GM12878 (cell line): ENCODE results near the gene FITM1. TPM values are rescaled to one million over a fixed set of nuclear protein-coding genes. Genes with fewer than 3 reads are reported as not detected.

Source experiments
- BACH1 ChIP-seq: fragments of 450-650 bp; IDR thresholded peaks from 2 replicates; pipeline ENCODE4 v1.6.1; 2017; ENCODE audit warnings: mild to moderate bottlenecking, borderline replicate concordance
- BCL11A ChIP-seq: IDR thresholded peaks from 2 replicates; pipeline ENCODE4 v1.6.1; 2011; ENCODE audit warnings: low read depth, low read length
- CBFB ChIP-seq: IDR thresholded peaks from 2 replicates; pipeline ENCODE4 v1.6.1; 2016; ENCODE audit warnings: antibody characterized with exemption, low read depth
- EZH2 ChIP-seq: IDR thresholded peaks from 2 replicates; pipeline ENCODE4 v1.6.1; 2012; ENCODE audit warnings: low read depth, mild to moderate bottlenecking, control low read depth, inconsistent platforms, low read length, borderline replicate concordance; ENCODE audit not compliant: control insufficient read depth
- GATAD2B ChIP-seq: fragments of 450-650 bp; conservative IDR thresholded peaks from 2 replicates; pipeline ENCODE4 v1.6.1; 2017; ENCODE audit warnings: low read depth, mild to moderate bottlenecking, moderate library complexity
- HDAC2 ChIP-seq: fragments of 200-600 bp; sonication (generic); IDR thresholded peaks from 2 replicates; pipeline ENCODE4 v1.6.1; 2017
- IRF4 ChIP-seq: IDR thresholded peaks from 2 replicates; pipeline ENCODE4 v1.6.1; 2011; ENCODE audit warnings: low read depth, low read length
- KDM1A ChIP-seq: fragments of 200-600 bp; sonication (generic); IDR thresholded peaks from 2 replicates; pipeline ENCODE4 v1.6.1; 2016; ENCODE audit warnings: borderline replicate concordance
- MXI1 ChIP-seq: fragments of 150-350 bp; IDR thresholded peaks from 2 replicates; pipeline ENCODE4 v1.6.1; 2011; ENCODE audit warnings: low read depth, mild to moderate bottlenecking, inconsistent platforms, low read length, improper control_type of control experiment
- NR2F1 ChIP-seq: fragments of 450-650 bp; conservative IDR thresholded peaks from 2 replicates; pipeline ENCODE4 v1.6.1; 2017; ENCODE audit warnings: mild to moderate bottlenecking
- PAX8 ChIP-seq: fragments of 450-650 bp; IDR thresholded peaks from 2 replicates; pipeline ENCODE4 v1.6.1; 2017; ENCODE audit warnings: mild to moderate bottlenecking, moderate library complexity
- RB1 ChIP-seq: fragments of 450-650 bp; formaldehyde crosslinking; IDR thresholded peaks from 2 replicates; pipeline ENCODE4 v1.6.1; 2017; ENCODE audit warnings: mild to moderate bottlenecking, borderline replicate concordance
- RELA ChIP-seq: fragments of 450-650 bp; IDR thresholded peaks from 2 replicates; pipeline ENCODE4 v1.8.0; 2014; ENCODE audit warnings: borderline replicate concordance; ENCODE audit not compliant: partially characterized antibody
- SP1 ChIP-seq: IDR thresholded peaks from one replicate; pipeline ENCODE4 v1.6.1; 2011; ENCODE audit warnings: low read depth, low read length
- STAT1 ChIP-seq: fragments of 450-650 bp; conservative IDR thresholded peaks from 2 replicates; pipeline ENCODE4 v1.6.1; 2014; ENCODE audit warnings: antibody characterized with exemption, mild to moderate bottlenecking
- WRNIP1 ChIP-seq: IDR thresholded peaks from 2 replicates; pipeline ENCODE4 v1.6.1; 2011; ENCODE audit warnings: low read depth, low read length, improper control_type of control experiment, borderline replicate concordance
- ZNF217 ChIP-seq: fragments of 450-650 bp; IDR thresholded peaks from 2 replicates; pipeline ENCODE4 v1.6.1; 2017; ENCODE audit warnings: antibody characterized with exemption, mild to moderate bottlenecking
- polyA plus RNA-seq, 11 experiments: library from polyadenylated mRNA; depleted of rRNA in 4 of 11; unstranded in 6 of 11; stranded (reverse) in 5 of 11; fragments of >200 nt; fragmentation: Nextera tagmentation in 4 of 11; fragmentation: Illumina TruSeq in 1 of 11; extraction: Ambion mirVana in 4 of 11; extraction: Trizol in 1 of 11; gene quantifications; 1 replicate in 1 of 11; 2 replicates in 10 of 11; pipeline versions ENCODE4 v1.2.1 to v1.2.3, GENCODE V29; 2011 to 2016; ENCODE audit warnings: inconsistent platforms in 2 of 11, missing spikeins in 2 of 11, low read depth in 1 of 11
- total RNA-seq, 4 experiments: library from RNA; depleted of rRNA in 3 of 4; stranded (reverse); fragments of >200 nt in 3 of 4; fragmentation: Illumina TruSeq in 1 of 4; extraction: Trizol in 1 of 4; gene quantifications; 2 replicates each; pipeline versions ENCODE4 v1.2.1 to v1.2.3, GENCODE V29; 2013 to 2021
- TF ChIP-seq, protein P1 (sequence below): IDR thresholded peaks from 2 replicates; pipeline ENCODE4 v1.6.1; 2012; ENCODE audit warnings: mild to moderate bottlenecking, low read depth, low read length
- TF ChIP-seq, protein P2 (sequence below): fragments of 450-650 bp; IDR thresholded peaks from 2 replicates; pipeline ENCODE4 v1.6.1; 2017; ENCODE audit warnings: mild to moderate bottlenecking, moderate library complexity
- TF ChIP-seq, protein P3 (sequence below): fragments of 450-650 bp; IDR thresholded peaks from 2 replicates; pipeline ENCODE4 v1.6.1; 2016; ENCODE audit warnings: mild to moderate bottlenecking
- TF ChIP-seq, protein P4 (sequence below): fragments of 450-650 bp; IDR thresholded peaks from 2 replicates; pipeline ENCODE4 v1.6.1; 2016; ENCODE audit warnings: mild to moderate bottlenecking

FITM1 gene
- total and polyA plus RNA-seq, 10 of the 15 experiments (the other 5 are each of a cell fraction or from before 2014, with no cell fraction given) = 0.11 to 1.9 (median 0.45) TPM; not detected in 2

DNA sequence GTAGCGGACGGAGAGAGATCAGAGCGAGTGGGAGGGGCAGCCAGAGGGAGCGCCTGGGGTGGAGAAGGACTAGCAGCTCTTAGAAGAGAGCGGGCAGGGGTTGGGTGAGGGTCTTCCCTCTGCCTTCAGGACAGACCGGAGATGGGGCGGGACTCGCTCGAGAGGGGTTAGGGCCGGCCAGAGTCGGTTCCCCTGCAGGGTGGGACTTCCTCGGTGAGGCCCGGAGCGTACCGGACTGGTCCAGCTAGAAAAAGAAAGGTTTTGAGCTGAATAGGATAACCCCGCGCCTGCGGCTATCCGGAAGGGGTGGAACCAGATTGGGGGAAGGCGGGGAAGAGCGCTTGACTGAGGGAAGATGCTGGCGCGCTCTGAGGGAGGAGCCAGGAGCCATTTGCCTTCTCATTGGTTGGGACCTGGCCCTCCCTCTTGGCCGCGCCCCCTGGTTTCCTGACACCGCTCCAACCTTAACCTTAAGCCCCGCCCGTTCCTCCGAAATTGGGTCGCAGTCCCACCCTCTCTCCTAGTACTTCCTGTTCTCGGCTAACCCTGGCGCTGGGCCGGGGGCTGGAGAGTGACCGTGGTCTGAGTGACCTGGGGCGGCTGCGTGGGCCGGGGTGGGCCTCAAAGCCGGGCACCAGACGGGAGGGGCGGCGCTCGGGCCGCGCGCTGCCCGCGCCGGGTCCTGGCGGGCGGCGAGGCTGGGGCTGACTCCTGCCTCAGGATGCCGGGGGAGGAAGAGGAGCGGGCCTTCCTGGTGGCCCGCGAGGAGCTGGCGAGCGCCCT, 16.7 kb downstream of the FITM1 start, which contains the start of gene RNF31 (continued):
- TF ChIP-seq, protein P1, sequence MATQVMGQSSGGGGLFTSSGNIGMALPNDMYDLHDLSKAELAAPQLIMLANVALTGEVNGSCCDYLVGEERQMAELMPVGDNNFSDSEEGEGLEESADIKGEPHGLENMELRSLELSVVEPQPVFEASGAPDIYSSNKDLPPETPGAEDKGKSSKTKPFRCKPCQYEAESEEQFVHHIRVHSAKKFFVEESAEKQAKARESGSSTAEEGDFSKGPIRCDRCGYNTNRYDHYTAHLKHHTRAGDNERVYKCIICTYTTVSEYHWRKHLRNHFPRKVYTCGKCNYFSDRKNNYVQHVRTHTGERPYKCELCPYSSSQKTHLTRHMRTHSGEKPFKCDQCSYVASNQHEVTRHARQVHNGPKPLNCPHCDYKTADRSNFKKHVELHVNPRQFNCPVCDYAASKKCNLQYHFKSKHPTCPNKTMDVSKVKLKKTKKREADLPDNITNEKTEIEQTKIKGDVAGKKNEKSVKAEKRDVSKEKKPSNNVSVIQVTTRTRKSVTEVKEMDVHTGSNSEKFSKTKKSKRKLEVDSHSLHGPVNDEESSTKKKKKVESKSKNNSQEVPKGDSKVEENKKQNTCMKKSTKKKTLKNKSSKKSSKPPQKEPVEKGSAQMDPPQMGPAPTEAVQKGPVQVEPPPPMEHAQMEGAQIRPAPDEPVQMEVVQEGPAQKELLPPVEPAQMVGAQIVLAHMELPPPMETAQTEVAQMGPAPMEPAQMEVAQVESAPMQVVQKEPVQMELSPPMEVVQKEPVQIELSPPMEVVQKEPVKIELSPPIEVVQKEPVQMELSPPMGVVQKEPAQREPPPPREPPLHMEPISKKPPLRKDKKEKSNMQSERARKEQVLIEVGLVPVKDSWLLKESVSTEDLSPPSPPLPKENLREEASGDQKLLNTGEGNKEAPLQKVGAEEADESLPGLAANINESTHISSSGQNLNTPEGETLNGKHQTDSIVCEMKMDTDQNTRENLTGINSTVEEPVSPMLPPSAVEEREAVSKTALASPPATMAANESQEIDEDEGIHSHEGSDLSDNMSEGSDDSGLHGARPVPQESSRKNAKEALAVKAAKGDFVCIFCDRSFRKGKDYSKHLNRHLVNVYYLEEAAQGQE = no peak
- TF ChIP-seq GATAD2B = peak; percentile 31
- TF ChIP-seq, protein P2, sequence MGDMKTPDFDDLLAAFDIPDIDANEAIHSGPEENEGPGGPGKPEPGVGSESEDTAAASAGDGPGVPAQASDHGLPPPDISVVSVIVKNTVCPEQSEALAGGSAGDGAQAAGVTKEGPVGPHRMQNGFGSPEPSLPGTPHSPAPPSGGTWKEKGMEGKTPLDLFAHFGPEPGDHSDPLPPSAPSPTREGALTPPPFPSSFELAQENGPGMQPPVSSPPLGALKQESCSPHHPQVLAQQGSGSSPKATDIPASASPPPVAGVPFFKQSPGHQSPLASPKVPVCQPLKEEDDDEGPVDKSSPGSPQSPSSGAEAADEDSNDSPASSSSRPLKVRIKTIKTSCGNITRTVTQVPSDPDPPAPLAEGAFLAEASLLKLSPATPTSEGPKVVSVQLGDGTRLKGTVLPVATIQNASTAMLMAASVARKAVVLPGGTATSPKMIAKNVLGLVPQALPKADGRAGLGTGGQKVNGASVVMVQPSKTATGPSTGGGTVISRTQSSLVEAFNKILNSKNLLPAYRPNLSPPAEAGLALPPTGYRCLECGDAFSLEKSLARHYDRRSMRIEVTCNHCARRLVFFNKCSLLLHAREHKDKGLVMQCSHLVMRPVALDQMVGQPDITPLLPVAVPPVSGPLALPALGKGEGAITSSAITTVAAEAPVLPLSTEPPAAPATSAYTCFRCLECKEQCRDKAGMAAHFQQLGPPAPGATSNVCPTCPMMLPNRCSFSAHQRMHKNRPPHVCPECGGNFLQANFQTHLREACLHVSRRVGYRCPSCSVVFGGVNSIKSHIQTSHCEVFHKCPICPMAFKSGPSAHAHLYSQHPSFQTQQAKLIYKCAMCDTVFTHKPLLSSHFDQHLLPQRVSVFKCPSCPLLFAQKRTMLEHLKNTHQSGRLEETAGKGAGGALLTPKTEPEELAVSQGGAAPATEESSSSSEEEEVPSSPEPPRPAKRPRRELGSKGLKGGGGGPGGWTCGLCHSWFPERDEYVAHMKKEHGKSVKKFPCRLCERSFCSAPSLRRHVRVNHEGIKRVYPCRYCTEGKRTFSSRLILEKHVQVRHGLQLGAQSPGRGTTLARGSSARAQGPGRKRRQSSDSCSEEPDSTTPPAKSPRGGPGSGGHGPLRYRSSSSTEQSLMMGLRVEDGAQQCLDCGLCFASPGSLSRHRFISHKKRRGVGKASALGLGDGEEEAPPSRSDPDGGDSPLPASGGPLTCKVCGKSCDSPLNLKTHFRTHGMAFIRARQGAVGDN = peak; percentile 33; the same call in 1 of the 2 replicates
- 0 out of 2 replicates have a peak, but pooled peaks have one; percentile 29 for TF ChIP-seq STAT1
- peak; percentile 21; the same call in 1 of the 2 replicates for TF ChIP-seq RB1
- peak; percentile 19; the same call in 1 of the 2 replicates for TF ChIP-seq CBFB
- TF ChIP-seq KDM1A = no peak
- TF ChIP-seq PAX8 = no peak
- no peak for TF ChIP-seq ZNF217
- TF ChIP-seq WRNIP1 = no peak
- TF ChIP-seq MXI1 = peak; percentile 14
- no peak for TF ChIP-seq HDAC2
- TF ChIP-seq EZH2 = no peak
- TF ChIP-seq IRF4 = no peak
- TF ChIP-seq SP1 = peak; percentile 84
- peak; percentile 55; the same call in 1 of the 2 replicates for TF ChIP-seq NR2F1
- TF ChIP-seq RELA = peak; percentile 21
- TF ChIP-seq, protein P3, sequence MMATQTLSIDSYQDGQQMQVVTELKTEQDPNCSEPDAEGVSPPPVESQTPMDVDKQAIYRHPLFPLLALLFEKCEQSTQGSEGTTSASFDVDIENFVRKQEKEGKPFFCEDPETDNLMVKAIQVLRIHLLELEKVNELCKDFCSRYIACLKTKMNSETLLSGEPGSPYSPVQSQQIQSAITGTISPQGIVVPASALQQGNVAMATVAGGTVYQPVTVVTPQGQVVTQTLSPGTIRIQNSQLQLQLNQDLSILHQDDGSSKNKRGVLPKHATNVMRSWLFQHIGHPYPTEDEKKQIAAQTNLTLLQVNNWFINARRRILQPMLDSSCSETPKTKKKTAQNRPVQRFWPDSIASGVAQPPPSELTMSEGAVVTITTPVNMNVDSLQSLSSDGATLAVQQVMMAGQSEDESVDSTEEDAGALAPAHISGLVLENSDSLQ = peak; percentile 73
- TF ChIP-seq BACH1 = peak; percentile 36; the same call in 1 of the 2 replicates
- no peak for TF ChIP-seq BCL11A
- TF ChIP-seq, protein P4, sequence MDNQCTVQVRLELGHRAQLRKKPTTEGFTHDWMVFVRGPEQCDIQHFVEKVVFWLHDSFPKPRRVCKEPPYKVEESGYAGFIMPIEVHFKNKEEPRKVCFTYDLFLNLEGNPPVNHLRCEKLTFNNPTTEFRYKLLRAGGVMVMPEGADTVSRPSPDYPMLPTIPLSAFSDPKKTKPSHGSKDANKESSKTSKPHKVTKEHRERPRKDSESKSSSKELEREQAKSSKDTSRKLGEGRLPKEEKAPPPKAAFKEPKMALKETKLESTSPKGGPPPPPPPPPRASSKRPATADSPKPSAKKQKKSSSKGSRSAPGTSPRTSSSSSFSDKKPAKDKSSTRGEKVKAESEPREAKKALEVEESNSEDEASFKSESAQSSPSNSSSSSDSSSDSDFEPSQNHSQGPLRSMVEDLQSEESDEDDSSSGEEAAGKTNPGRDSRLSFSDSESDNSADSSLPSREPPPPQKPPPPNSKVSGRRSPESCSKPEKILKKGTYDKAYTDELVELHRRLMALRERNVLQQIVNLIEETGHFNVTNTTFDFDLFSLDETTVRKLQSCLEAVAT = peak; percentile 51; the same call in 1 of the 2 replicates
